Activated T-cell treated with anti-CD3 and anti-CD28 coated beads, Interleukin-2, amount 50 U/mL, for 72 hours (primary cell): ENCODE data around the gene VPS8. TPM values are rescaled to one million over a fixed set of nuclear protein-coding genes. Genes with fewer than 3 reads are reported as not detected.

Source experiments
- ATAC-seq, 2 donors: fragments of 150-1000 bp; cut with Tn5 transposase; replicated peaks in 1 of 2; 2 replicates each; pipeline ENCODE4 v1.10.0; 2021; ENCODE audit warnings: moderate library complexity in 2 of 2, mild to moderate bottlenecking in 1 of 2
- DNase-seq, 2 donors: peaks; one replicate each; pipeline ENCODE4 v3.0.0; 2021 to 2022; ENCODE audit warnings: mixed read lengths in 1 of 2
- H3K27ac Mint-ChIP-seq: one replicate; pipeline ENCODE4 v1.8.0; 2022; ENCODE audit warnings: mild to moderate bottlenecking, moderate library complexity, mixed read lengths
- H3K27me3 Mint-ChIP-seq: one replicate; pipeline ENCODE4 v1.8.0; 2022; ENCODE audit warnings: low read depth, mixed read lengths
- H3K36me3 Mint-ChIP-seq, 2 donors: one replicate each; pipeline ENCODE4 v1.8.0; 2022; ENCODE audit warnings: mixed read lengths in 2 of 2, mild to moderate bottlenecking in 1 of 2; ENCODE audit not compliant: insufficient read depth in 2 of 2
- H3K4me1 Mint-ChIP-seq: one replicate; pipeline ENCODE4 v1.8.0; 2022; ENCODE audit warnings: low read depth, mixed read lengths
- H3K4me3 Mint-ChIP-seq, 2 donors: one replicate each; pipeline ENCODE4 v1.8.0; 2022; ENCODE audit warnings: mild to moderate bottlenecking in 2 of 2, mixed read lengths in 2 of 2, moderate library complexity in 2 of 2
- H3K9me3 Mint-ChIP-seq, 2 donors: one replicate each; pipeline ENCODE4 v1.8.0; 2022; ENCODE audit warnings: mixed read lengths in 2 of 2
- total RNA-seq, 2 donors: library from RNA; stranded (reverse); gene quantifications; one replicate each; pipeline ENCODE4 v1.2.3, GENCODE V29; 2022

VPS8 gene
- total RNA-seq, 2 donors from 2014 or later: 86.6 to 104 TPM

DNA sequence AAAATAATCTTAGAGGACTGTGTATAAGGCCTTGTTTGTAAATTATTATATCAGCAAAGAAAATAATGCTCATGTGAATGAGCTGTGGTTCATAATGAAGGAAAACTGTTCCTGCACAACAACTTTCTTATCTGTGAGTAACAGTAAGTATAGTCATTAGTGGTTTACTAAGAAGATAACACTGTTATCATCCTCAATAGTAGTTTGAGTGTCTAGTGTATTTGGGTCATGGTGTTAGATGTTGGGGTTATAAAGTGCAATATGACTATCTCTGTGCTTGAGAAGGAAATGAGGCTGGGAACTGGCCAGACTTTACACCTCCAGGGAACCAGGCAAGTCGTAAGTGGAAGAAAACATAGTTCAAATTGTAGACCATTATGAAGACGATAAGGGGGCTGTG is 15.6 kb downstream of the VPS8 start:
- no peak for ATAC-seq
- DNase-seq: no peak
- Mint-ChIP-seq H3K4me1 (peaks cover 11% of the 10 kb centered on the region), H3K36me3 (peaks cover 3 to 14% of the 10 kb centered on the region in 2 donors), H3K27me3 (no peaks in the 10 kb centered on the region), H3K4me3 (no peak overlapping the region), H3K27ac (no peak overlapping the region), H3K9me3 (no peaks in the 10 kb centered on the region)

DNA sequence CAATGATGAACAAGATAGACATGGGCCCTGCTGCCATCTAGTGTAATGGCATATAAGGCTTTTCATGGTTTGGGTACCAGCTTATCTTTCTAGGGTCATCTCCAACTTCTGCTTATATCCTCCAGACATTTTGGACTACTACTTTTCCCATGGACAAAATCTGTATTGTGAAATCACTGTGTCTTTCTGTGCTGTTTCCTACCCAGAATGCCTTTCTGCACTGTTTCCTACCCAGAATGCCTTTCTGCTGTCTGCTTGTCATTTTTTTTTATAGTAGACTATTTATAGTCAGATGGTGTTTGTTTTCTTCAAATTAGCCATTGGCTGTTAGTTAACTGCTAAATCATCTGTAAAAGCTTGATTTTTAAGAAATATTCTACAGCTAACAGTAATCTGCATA is 20.1 kb downstream of the VPS8 start:
- Mint-ChIP-seq H3K36me3 (peaks cover 6 to 26% of the 10 kb centered on the region in 2 donors), H3K27ac (no peak overlapping the region), H3K27me3 (no peaks in the 10 kb centered on the region), H3K4me1 (no peaks in the 10 kb centered on the region), H3K4me3 (no peak overlapping the region), H3K9me3 (no peaks in the 10 kb centered on the region)
- ATAC-seq: no peak
- DNase-seq: no peak

DNA sequence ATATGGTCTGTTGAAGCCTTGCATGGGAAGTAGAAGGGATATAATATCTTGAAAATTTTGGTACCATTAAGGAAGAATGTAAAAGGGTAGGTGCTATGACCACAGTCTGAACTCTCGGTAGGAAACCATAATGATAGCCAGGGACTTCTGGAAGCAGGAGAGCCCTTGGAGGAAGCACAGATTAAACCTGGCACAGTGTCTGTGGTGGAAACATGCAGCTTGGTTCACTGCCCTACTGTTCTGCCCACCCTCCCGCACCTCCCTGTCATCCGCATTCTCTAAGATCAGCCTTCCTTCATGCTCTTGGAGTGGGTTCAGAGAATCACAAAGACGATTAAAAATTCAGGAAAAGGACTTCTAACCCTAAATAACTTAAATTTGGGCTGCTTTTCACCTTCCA is 20.9 kb downstream of the VPS8 start:
- Mint-ChIP-seq H3K36me3 (peaks cover 6 to 23% of the 10 kb centered on the region in 2 donors), H3K27me3 (no peaks in the 10 kb centered on the region), H3K4me3 (no peak overlapping the region), H3K27ac (no peak overlapping the region), H3K4me1 (no peaks in the 10 kb centered on the region), H3K9me3 (no peaks in the 10 kb centered on the region)
- ATAC-seq (no peak), DNase-seq (no peak)

DNA sequence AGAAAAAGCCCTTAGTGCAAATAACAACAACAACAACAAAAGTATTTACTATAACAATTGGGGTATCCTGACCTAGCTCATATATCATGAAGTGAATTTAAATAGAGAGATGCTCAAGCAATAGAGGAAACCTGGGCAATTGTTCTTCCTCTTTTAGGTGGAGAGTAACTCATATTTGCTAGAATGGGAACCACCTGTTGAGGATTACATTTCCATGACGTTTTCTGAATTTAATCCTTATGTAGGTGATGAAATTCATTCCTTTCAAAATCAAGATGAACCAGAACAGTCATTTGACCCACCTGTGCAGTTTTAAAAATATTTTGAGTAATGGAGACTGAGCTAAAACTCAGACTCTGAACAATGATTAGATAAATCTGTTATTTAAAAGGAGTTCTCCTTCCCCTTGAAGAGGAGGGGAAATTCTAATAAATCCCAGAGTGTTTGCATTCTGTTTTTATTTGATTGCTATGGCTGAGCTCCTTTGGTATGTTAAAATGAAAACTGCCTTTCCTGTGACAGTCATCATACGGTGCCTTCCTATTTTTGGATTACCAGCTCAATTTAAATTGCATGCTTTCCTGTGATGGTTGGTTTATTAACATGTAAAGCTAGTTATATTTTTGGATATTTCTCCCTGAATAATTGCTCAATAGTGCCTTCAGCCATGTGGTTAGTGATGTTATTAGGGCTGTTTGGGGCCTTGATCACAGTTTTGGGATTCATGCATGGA is 24.3 kb downstream of the VPS8 start:
- H3K36me3 Mint-ChIP-seq: peaks cover 3 to 15% of the 10 kb centered on the region in 2 donors
- no peaks in the 10 kb centered on the region for H3K9me3 Mint-ChIP-seq
- H3K27ac Mint-ChIP-seq: no peak overlapping the region
- DNase-seq (no peak), ATAC-seq (no peak)
- no peaks in the 10 kb centered on the region for H3K4me1 Mint-ChIP-seq
- no peaks in the 10 kb centered on the region for H3K27me3 Mint-ChIP-seq
- H3K4me3 Mint-ChIP-seq: no peak overlapping the region

DNA sequence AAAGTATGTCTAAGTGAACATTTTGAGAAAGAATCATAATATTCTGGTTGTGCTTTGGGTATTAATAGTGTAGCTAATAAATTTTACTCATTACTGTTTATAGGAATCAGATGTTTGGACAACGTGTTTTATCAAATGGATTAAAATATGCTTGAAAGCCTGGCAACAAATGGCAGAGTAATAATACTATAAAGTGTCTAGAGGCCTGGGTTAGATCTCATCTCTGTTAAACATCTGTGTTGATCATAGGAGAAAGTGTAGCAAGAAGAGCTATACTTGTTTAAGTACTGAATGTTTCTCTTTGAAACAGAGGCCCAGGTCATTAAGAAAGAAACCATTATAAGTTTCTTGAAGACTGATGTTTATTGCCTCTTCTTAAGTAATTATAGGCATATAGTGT is 30.5 kb downstream of the VPS8 start:
- Mint-ChIP-seq H3K4me1 (no peaks in the 10 kb centered on the region), H3K36me3 (peaks cover 0 to 1% of the 10 kb centered on the region in 2 donors)
- ATAC-seq: no peak

DNA sequence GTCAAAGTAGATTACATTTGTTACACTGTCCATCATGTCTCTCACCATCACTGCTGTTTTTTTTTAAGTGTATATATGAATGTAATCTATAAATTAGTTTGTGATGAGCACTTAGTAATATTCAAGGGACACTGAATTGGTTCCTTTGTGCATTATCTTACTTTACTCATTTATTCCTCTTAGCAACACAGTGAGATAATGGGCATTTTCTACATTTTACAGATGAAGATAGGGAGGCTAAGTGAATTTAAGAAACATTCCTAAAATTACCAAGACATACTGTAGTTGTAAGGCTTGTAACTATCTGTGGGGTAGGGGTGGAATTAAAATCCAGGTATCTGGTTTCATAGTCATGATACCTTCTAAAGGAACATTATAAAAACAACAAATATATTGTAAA is 33.9 kb downstream of the VPS8 start:
- H3K27me3 Mint-ChIP-seq: no peaks in the 10 kb centered on the region
- H3K4me1 Mint-ChIP-seq: no peaks in the 10 kb centered on the region
- H3K36me3 Mint-ChIP-seq: peaks cover 0 to 3% of the 10 kb centered on the region in 2 donors
- H3K4me3 Mint-ChIP-seq: no peak overlapping the region
- ATAC-seq (no peak), DNase-seq (no peak)
- H3K27ac Mint-ChIP-seq: no peak overlapping the region
- no peaks in the 10 kb centered on the region for H3K9me3 Mint-ChIP-seq

More for the DNA sequence above, 30.5 kb downstream of the VPS8 start:
- DNase-seq: no peak
- no peak overlapping the region for H3K4me3 Mint-ChIP-seq
- no peaks in the 10 kb centered on the region for H3K27me3 Mint-ChIP-seq
- no peak overlapping the region for H3K27ac Mint-ChIP-seq
- H3K9me3 Mint-ChIP-seq: no peaks in the 10 kb centered on the region

DNA sequence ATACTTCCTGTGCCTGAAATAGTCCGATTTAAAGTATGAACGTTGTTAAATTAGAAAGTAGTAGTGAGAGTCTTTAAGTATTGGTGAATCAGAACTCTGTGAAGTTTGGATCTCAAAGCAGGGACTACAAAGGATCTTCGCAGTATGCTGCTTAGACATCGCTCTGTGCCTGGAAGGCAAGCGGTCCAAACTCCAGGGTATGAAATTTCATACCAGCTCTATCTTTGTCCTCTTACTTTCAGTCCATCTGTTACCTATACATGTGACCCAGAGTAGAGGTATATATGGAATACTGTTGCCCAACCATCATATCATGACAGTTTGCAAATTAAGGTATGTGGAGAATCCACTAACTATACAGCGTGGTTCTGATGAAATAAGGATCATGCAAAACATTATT is 34.5 kb downstream of the VPS8 start:
- Mint-ChIP-seq H3K36me3 (peaks cover 1 to 3% of the 10 kb centered on the region in 2 donors), H3K4me1 (no peaks in the 10 kb centered on the region), H3K4me3 (no peak overlapping the region), H3K27ac (no peak overlapping the region), H3K9me3 (no peaks in the 10 kb centered on the region), H3K27me3 (no peaks in the 10 kb centered on the region)
- DNase-seq (no peak), ATAC-seq (no peak)

DNA sequence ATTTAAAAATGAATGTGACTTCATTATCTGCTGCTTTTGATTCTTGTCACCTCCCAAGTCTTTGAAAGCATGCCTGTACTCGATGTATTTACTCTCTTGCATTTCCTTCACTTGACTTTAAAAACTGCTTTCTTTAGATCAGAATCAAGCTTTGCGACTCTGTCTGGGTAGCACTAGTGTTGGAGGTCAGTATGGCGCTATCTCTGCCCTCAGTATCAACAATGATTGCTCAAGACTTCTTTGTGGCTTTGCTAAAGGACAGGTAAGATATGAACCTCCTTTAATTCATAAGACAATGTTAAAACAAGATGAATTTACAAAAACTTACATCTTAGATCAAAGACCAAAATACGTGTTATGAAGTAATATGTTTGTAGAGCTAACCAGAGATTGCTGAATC is 37.0 kb downstream of the VPS8 start:
- ATAC-seq: no peak
- no peak for DNase-seq
- H3K27ac Mint-ChIP-seq: peak overlapping the region; percentile 7
- H3K4me1 Mint-ChIP-seq: no peaks in the 10 kb centered on the region
- H3K27me3 Mint-ChIP-seq: no peaks in the 10 kb centered on the region
- H3K4me3 Mint-ChIP-seq: no peak overlapping the region
- H3K9me3 Mint-ChIP-seq: no peaks in the 10 kb centered on the region
- H3K36me3 Mint-ChIP-seq: peaks cover 1 to 9% of the 10 kb centered on the region in 2 donors

DNA sequence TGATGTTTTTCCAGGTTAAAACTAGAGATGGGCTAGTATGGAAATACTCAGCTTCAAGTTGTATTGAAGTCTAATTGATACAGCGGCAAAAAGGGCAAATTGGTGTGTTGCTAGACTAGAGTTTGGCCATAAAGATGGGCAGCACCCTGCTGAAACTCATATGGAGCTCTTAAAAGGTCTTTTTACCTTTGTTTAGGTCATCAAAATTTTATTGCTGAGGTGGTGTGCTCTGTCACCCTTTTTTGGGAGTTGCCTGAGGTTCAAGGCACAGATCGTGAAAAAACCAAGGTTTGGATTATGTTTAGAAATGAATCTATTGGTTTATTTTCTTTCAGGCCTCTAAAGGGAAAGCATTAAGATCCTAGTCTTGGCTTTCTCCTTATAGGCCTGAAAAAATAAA is 38.2 kb downstream of the VPS8 start:
- Mint-ChIP-seq H3K36me3 (peaks cover 1 to 14% of the 10 kb centered on the region in 2 donors), H3K9me3 (no peaks in the 10 kb centered on the region), H3K4me1 (no peaks in the 10 kb centered on the region), H3K27me3 (no peaks in the 10 kb centered on the region), H3K27ac (no peak overlapping the region), H3K4me3 (no peak overlapping the region)
- ATAC-seq: no peak
- no peak for DNase-seq

DNA sequence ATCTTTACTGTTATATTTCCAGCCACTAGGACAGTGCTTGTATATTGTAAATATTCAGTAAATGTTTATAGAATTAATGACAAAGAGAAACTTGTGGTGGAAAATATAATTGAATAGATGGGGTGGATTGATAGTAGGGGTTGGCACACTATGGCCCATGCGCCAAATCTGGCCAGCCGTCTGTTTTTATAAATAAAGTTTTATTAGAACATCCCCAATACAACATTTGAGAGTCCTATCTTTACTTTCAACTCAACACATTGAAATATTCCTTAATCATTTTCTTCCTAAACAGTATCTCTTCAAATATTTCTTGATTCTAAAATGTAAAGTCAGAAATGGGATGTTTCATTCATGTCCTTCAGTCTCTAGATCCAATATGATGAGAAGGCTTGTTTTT is 45.1 kb downstream of the VPS8 start:
- H3K4me3 Mint-ChIP-seq: no peak overlapping the region

DNA sequence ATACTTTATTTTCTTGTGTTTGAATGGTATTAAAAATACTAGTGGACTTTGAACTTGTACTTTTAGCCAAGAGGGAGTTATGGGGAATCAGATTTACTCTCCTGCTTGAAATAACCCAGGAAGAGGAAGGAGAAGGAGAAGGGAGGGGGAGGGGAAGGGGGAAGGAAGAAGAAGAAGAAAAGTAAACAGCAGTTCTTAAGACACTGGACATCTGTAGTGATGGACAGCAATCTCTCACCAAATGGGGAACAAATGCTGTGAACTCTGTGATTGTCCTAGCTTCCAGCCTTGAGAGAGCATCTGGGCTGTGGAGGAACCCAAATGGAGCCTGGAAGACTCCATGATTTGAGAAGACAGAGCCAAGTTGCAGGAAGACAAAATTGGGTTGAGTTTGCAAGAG is 52.0 kb downstream of the VPS8 start:
- no peaks in the 10 kb centered on the region for H3K4me1 Mint-ChIP-seq
- H3K4me3 Mint-ChIP-seq: no peak overlapping the region
- no peaks in the 10 kb centered on the region for H3K9me3 Mint-ChIP-seq
- H3K36me3 Mint-ChIP-seq: peaks cover 7 to 19% of the 10 kb centered on the region in 2 donors
- no peaks in the 10 kb centered on the region for H3K27me3 Mint-ChIP-seq
- ATAC-seq (no peak), DNase-seq (no peak)
- H3K27ac Mint-ChIP-seq: no peak overlapping the region

More for the DNA sequence above, 45.1 kb downstream of the VPS8 start:
- no peaks in the 10 kb centered on the region for H3K27me3 Mint-ChIP-seq
- ATAC-seq (no peak), DNase-seq (no peak)
- no peaks in the 10 kb centered on the region for H3K4me1 Mint-ChIP-seq
- H3K36me3 Mint-ChIP-seq: peaks cover 0 to 25% of the 10 kb centered on the region in 2 donors
- H3K27ac Mint-ChIP-seq: no peak overlapping the region
- H3K9me3 Mint-ChIP-seq: no peaks in the 10 kb centered on the region

DNA sequence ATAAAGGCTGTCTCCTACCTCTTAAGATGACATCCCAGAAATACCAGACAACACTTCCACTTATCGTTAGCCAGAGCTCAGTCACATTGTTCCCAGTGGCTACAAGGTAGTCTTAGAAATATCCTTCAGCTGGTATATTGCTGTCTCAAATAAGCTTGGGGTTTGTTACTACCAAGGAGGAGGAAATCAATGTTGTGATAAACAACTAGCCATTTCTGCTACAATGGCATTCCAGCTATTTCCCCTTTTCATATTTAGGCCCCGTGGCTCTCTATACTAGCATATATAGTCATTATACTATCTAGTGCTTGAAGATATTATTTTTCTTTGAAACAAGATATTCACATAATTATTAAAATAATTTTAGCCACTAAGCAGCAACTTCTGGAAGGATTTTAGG is 56.5 kb downstream of the VPS8 start:
- DNase-seq (no peak), ATAC-seq (no peak)
- Mint-ChIP-seq H3K4me1 (peaks cover 15% of the 10 kb centered on the region), H3K36me3 (peaks cover 5 to 15% of the 10 kb centered on the region in 2 donors), H3K27me3 (no peaks in the 10 kb centered on the region), H3K4me3 (no peak overlapping the region), H3K27ac (no peak overlapping the region), H3K9me3 (no peaks in the 10 kb centered on the region)

DNA sequence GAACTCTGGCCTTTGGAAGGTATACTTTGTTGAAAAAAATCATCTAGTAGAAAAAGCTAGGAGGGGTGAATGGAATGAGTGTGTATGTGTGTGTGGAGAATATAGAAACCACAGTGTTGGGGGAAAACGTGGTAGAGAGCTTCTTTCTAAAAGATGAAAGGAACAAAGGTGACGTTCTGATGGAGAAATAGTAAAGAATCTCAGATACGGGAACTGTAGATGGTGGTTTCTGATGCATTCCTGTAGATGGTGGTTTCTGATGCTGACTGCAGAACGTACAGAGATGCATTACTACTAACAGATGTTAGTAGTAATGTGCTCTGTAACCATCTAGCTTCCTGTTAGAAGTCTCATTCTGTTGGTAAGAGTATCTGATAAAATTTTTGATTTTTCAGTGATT is 60.2 kb downstream of the VPS8 start:
- Mint-ChIP-seq H3K4me1 (peaks cover 15% of the 10 kb centered on the region), H3K36me3 (peaks cover 2 to 3% of the 10 kb centered on the region in 2 donors), H3K9me3 (no peaks in the 10 kb centered on the region), H3K27ac (peak overlapping the region; percentile 96), H3K4me3 (peak overlapping the region in 1 of 2 donors; percentile 73), H3K27me3 (no peaks in the 10 kb centered on the region)
- DNase-seq: peak; percentile 2 to 11
- ATAC-seq: peak; percentile 95 to 96

DNA sequence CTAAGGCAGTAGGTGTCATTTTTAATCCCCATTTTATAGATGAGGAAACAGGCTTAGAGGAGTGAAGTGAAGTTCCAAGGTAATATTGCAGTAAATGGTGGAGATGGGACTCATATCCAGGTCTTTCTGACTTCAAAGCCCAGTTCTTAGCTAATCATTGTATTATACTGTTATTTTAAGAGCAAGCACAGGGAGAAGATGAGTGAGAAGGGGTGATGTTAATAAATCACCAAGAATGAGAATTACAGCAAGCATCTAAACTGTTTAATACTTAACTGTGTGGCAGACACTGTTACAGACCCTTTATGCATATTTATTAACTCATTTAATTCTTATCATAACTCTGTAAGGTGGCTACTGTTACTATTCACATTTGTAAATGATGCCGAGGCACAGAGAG is 61.2 kb downstream of the VPS8 start:
- DNase-seq: no peak
- no peaks in the 10 kb centered on the region for H3K27me3 Mint-ChIP-seq
- peak overlapping the region; percentile 96 for H3K27ac Mint-ChIP-seq
- no peak for ATAC-seq
- H3K4me1 Mint-ChIP-seq: peaks cover 15% of the 10 kb centered on the region
- H3K4me3 Mint-ChIP-seq: no peak overlapping the region
- no peaks in the 10 kb centered on the region for H3K9me3 Mint-ChIP-seq
- H3K36me3 Mint-ChIP-seq: peaks cover 2 to 3% of the 10 kb centered on the region in 2 donors
